ENCODE results near the gene FANCD2OS.
A peak's percentile ranks its signal among the peaks of the same experiment; 100 is the strongest.

FANCD2OS gene

DNA sequence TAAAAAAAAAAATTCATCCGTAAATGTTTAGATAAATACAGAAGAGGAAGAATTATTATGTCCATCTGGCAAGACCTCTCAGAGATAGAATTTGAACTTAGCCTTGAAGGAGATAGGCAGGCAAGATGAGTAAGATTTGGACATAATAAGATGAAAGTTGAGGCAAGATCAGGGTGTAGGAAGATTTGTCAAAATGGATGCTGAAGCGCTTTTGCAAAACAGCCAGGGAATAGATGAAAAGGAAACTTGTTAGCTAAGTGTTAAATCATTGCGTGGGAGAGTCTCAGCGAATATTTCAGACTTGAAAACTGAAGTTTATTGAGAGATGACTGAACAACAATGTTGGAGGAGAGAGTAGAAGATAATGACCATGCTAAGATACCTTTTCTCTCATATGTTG lies 14.7 kb upstream of the FANCD2OS start:
- TF ChIP-seq, protein P1, sequence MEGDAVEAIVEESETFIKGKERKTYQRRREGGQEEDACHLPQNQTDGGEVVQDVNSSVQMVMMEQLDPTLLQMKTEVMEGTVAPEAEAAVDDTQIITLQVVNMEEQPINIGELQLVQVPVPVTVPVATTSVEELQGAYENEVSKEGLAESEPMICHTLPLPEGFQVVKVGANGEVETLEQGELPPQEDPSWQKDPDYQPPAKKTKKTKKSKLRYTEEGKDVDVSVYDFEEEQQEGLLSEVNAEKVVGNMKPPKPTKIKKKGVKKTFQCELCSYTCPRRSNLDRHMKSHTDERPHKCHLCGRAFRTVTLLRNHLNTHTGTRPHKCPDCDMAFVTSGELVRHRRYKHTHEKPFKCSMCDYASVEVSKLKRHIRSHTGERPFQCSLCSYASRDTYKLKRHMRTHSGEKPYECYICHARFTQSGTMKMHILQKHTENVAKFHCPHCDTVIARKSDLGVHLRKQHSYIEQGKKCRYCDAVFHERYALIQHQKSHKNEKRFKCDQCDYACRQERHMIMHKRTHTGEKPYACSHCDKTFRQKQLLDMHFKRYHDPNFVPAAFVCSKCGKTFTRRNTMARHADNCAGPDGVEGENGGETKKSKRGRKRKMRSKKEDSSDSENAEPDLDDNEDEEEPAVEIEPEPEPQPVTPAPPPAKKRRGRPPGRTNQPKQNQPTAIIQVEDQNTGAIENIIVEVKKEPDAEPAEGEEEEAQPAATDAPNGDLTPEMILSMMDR (conservative IDR thresholded peaks at IDR 0.05; ENCODE audit: control insufficient read depth, insufficient read depth, low read depth, low read length) = no peak
- peak; percentile 11 for DNase-seq (ENCODE audit: low read depth)
- H3K4me3 ChIP-seq (ENCODE audit: control insufficient read depth, low read depth, low read length) = no peak overlapping the region

DNA sequence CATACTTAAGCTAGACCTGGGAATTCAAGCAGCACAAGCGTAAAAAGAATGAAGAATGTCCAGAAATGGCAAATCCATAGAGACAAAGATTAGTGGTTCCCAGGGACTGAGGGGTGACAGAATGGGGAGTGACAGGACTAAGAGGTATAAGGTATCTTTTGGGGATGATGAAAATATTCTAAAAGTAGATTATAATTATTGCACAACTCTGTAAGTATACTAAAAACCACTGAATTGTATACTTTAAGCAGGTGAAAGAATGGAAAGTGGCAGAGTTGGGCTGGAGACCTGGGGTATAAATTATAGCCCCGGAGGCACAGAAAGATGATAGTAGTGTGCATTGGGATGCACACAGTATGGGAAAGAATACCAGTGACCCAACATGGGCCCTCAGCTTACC lies 13.0 kb upstream of the FANCD2OS start:
- DNase-seq (ENCODE audit: low read depth) = no peak
- TF ChIP-seq, protein P1 (conservative IDR thresholded peaks at IDR 0.05; ENCODE audit: control insufficient read depth, insufficient read depth, low read depth, low read length) = no peak
- no peak overlapping the region for H3K4me3 ChIP-seq (ENCODE audit: control insufficient read depth, low read depth, low read length)

DNA sequence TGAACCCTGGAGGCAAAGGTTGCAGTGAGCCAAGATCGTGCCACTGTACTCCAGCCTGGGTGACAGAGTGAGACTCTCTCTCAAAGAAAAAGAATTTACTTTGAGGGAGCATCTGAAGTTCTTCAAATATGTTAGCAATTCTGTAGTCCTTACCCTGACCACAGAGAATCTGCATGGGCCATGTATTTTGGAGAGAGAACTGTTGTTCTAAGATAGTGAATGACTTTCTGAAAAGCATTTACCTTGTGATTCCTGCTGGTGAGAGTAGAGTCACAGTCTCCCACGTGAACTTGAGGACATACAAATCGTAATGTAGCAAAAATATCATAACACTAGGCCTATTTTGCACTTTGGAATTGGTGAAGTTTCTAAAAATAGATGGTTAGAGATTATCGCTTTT lies 11.3 kb upstream of the FANCD2OS start:
- TF ChIP-seq, protein P1 (conservative IDR thresholded peaks at IDR 0.05; ENCODE audit: control insufficient read depth, insufficient read depth, low read depth, low read length) = no peak
- no peak overlapping the region for H3K4me3 ChIP-seq (ENCODE audit: control insufficient read depth, low read depth, low read length)
- no peak for DNase-seq (ENCODE audit: low read depth)

DNA sequence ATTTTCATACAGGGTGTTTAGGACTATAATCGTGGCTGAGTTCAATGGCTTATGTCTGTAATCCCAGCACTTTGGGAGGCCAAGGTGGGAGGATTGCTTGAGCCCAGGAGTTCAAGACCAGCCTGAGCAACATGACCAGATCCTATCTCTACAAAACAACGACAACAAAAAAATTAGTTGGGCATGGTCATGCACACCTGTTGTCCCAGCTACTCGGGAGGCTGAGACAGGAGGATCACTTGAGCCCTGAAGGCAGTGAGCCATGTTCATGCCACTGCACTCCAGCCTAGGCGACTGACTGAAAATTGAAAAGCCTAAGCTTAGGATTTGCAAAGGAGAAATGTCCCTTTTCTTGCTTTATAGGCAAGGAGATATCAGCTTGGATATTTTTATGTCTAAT lies 8.9 kb upstream of the FANCD2OS start:
- H3K4me3 ChIP-seq (ENCODE audit: control insufficient read depth, low read depth, low read length) = no peak overlapping the region
- TF ChIP-seq, protein P1 (conservative IDR thresholded peaks at IDR 0.05; ENCODE audit: control insufficient read depth, insufficient read depth, low read depth, low read length) = no peak
- DNase-seq (ENCODE audit: low read depth) = no peak

DNA sequence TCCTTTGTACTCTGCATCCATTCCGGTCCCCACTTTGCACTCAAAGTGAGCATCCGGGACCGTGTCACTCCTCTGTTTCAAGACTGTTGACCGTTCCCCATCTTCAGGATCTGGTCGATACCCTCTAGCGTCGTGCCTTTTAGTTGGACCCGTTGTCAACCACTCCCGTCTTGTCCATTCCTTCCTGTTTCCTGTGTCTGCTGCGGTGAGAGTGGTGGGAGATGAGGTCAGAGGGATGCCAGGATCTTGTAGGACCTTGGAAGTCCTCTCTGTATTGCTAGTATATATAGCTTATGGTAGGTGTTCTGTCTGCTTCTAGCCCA lies 8.0 kb upstream of the FANCD2OS start:
- TF ChIP-seq, protein P1 (conservative IDR thresholded peaks at IDR 0.05; ENCODE audit: control insufficient read depth, insufficient read depth, low read depth, low read length) = no peak
- peak; percentile 60 for DNase-seq (ENCODE audit: low read depth)
- peak overlapping the region; percentile 90 for H3K4me3 ChIP-seq (ENCODE audit: control insufficient read depth, low read depth, low read length)

DNA sequence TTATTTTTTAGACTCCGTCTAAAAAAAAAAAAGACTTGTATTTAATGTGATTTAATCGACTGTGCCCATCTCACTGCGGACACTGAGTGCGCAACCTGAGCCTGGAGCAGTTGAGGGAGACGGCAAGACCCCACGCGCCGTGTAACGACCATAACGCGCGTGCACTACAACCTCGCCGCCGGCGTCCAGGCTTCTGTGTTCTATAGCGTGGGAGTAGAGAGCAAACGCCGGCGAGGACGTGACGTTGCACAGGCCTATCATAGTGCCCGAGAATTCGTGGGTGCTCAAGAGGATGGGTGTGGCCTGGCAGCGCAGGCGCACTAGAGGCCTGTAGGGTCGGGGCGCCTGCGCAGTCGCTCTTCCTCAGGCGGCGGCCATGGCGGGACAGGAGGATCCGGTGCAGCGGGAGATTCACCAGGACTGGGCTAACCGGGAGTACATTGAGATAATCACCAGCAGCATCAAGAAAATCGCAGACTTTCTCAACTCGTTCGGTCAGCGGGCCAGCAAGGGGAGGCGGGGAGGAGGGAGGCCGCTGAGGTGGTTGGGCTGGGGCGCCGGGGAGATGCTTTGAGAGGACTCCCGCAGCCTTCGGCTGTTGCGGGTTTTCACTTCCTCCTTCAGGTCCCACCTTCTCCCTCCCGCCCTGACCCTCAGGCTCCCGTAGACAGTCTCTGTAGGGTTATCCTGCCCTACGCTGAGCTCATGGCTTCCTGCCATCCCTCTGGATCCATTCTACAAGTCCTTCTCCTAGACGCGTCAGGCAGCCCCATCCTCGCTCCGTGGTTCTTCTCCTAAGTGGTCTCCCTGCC lies 7.5 kb upstream of the FANCD2OS start, which contains the start of gene BRK1:
BRK1 (plus strand) TSS at position 350 of the 812 bp plus-strand sequence; CDS start at position 377, 27 bp downstream.
- DNase-seq (ENCODE audit: low read depth) = peak; percentile 96
- peak within 1 kb of the TSS; percentile 90 for H3K4me3 ChIP-seq (ENCODE audit: control insufficient read depth, low read depth, low read length)
- TF ChIP-seq, protein P1 (conservative IDR thresholded peaks at IDR 0.05; ENCODE audit: control insufficient read depth, insufficient read depth, low read depth, low read length) = no peak

Data from fibroblast of mammary gland (primary cell).